GM12878 (cell line): ENCODE measurements around the gene SYNGR3. TPM values are rescaled to one million over a fixed set of nuclear protein-coding genes. Genes with fewer than 3 reads are reported as not detected.
A peak's percentile ranks its signal among the peaks of the same experiment; 100 is the strongest.

Experiments used
- CREM ChIP-seq: IDR thresholded peaks from 2 replicates; pipeline ENCODE4 v1.6.1; 2014; ENCODE audit warnings: antibody characterized with exemption, low read depth
- EP300 ChIP-seq, 2 experiments: fragments of 150-350 bp in 1 of 2; IDR thresholded peaks; 2 replicates each; pipeline ENCODE4 v1.6.1; 2011 to 2012; ENCODE audit warnings: low read depth in 2 of 2, low read length in 2 of 2, borderline replicate concordance in 1 of 2, improper control_type of control experiment in 1 of 2, inconsistent platforms in 1 of 2; ENCODE audit not compliant: control insufficient read depth in 1 of 2
- FOS ChIP-seq: IDR thresholded peaks from 3 replicates; pipeline ENCODE4 v1.6.1; 2011; ENCODE audit warnings: borderline replicate concordance; ENCODE audit not compliant: insufficient read length; ENCODE audit errors: extremely low read depth
- NBN ChIP-seq: fragments of 450-650 bp; IDR thresholded peaks from 2 replicates; pipeline ENCODE4 v1.6.1; 2016
- NFYA ChIP-seq: IDR thresholded peaks from 2 replicates; pipeline ENCODE4 v1.6.1; 2011; ENCODE audit warnings: low read depth, mild to moderate bottlenecking, low read length, improper control_type of control experiment, borderline replicate concordance
- NR2C1 ChIP-seq: fragments of 450-650 bp; IDR thresholded peaks from 2 replicates; pipeline ENCODE4 v1.6.1; 2017; ENCODE audit warnings: antibody characterized with exemption, mild to moderate bottlenecking, moderate library complexity
- NRF1 ChIP-seq: conservative IDR thresholded peaks from 2 replicates; pipeline ENCODE4 v1.6.1; 2011; ENCODE audit warnings: mild to moderate bottlenecking, low read depth, low read length, improper control_type of control experiment
- PAX8 ChIP-seq: fragments of 450-650 bp; IDR thresholded peaks from 2 replicates; pipeline ENCODE4 v1.6.1; 2017; ENCODE audit warnings: mild to moderate bottlenecking, moderate library complexity
- RCOR1 ChIP-seq: conservative IDR thresholded peaks from 2 replicates; pipeline ENCODE4 v1.6.1; 2012; ENCODE audit warnings: low read depth, low read length, improper control_type of control experiment
- SPI1 ChIP-seq: IDR thresholded peaks from 2 replicates; pipeline ENCODE4 v1.6.1; 2011; ENCODE audit warnings: low read depth, mild to moderate bottlenecking, low read length, moderate library complexity, borderline replicate concordance; ENCODE audit not compliant: insufficient read depth
- YBX1 ChIP-seq: fragments of 450-650 bp; IDR thresholded peaks from 2 replicates; pipeline ENCODE4 v1.6.1; 2016; ENCODE audit warnings: antibody characterized with exemption
- YY1 ChIP-seq: IDR thresholded peaks from 2 replicates; pipeline ENCODE4 v1.6.1; 2011; ENCODE audit warnings: low read depth, mild to moderate bottlenecking, low read length
- polyA plus RNA-seq, 11 experiments: library from polyadenylated mRNA; depleted of rRNA in 4 of 11; unstranded in 6 of 11; stranded (reverse) in 5 of 11; fragments of >200 nt; fragmentation: Nextera tagmentation in 4 of 11; fragmentation: Illumina TruSeq in 1 of 11; extraction: Ambion mirVana in 4 of 11; extraction: Trizol in 1 of 11; gene quantifications; 1 replicate in 1 of 11; 2 replicates in 10 of 11; pipeline versions ENCODE4 v1.2.1 to v1.2.3, GENCODE V29; 2011 to 2016; ENCODE audit warnings: inconsistent platforms in 2 of 11, missing spikeins in 2 of 11, low read depth in 1 of 11
- total RNA-seq, 4 experiments: library from RNA; depleted of rRNA in 3 of 4; stranded (reverse); fragments of >200 nt in 3 of 4; fragmentation: Illumina TruSeq in 1 of 4; extraction: Trizol in 1 of 4; gene quantifications; 2 replicates each; pipeline versions ENCODE4 v1.2.1 to v1.2.3, GENCODE V29; 2013 to 2021
- TF ChIP-seq, protein P1 (sequence below): IDR thresholded peaks from 2 replicates; pipeline ENCODE4 v1.6.1; 2012; ENCODE audit warnings: improper control_type of control experiment, low read depth, low read length; ENCODE audit not compliant: insufficient replicate concordance
- TF ChIP-seq, protein P2 (sequence below): IDR thresholded peaks from 2 replicates; pipeline ENCODE4 v1.6.1; 2012; ENCODE audit warnings: low read length, inconsistent platforms
- TF ChIP-seq, protein P3 (sequence below): fragments of 450-650 bp; IDR thresholded peaks from 2 replicates; pipeline ENCODE4 v1.6.1; 2017; ENCODE audit warnings: mild to moderate bottlenecking
- TF ChIP-seq, protein P4 (sequence below): IDR thresholded peaks from 2 replicates; pipeline ENCODE4 v1.6.1; 2011; ENCODE audit warnings: low read depth, low read length, improper control_type of control experiment, borderline replicate concordance
- TF ChIP-seq, protein P5 (sequence below): IDR thresholded peaks from 2 replicates; pipeline ENCODE4 v1.6.1; 2011; ENCODE audit warnings: borderline replicate concordance, low read depth, mild to moderate bottlenecking, moderate library complexity, low read length; ENCODE audit not compliant: insufficient read depth, poor library complexity, severe bottlenecking

Gene SYNGR3
- total and polyA plus RNA-seq, 10 of the 15 experiments (the other 5 are each of a cell fraction or from before 2014, with no cell fraction given): 1.2 to 18.1 (median 6.6) TPM

DNA sequence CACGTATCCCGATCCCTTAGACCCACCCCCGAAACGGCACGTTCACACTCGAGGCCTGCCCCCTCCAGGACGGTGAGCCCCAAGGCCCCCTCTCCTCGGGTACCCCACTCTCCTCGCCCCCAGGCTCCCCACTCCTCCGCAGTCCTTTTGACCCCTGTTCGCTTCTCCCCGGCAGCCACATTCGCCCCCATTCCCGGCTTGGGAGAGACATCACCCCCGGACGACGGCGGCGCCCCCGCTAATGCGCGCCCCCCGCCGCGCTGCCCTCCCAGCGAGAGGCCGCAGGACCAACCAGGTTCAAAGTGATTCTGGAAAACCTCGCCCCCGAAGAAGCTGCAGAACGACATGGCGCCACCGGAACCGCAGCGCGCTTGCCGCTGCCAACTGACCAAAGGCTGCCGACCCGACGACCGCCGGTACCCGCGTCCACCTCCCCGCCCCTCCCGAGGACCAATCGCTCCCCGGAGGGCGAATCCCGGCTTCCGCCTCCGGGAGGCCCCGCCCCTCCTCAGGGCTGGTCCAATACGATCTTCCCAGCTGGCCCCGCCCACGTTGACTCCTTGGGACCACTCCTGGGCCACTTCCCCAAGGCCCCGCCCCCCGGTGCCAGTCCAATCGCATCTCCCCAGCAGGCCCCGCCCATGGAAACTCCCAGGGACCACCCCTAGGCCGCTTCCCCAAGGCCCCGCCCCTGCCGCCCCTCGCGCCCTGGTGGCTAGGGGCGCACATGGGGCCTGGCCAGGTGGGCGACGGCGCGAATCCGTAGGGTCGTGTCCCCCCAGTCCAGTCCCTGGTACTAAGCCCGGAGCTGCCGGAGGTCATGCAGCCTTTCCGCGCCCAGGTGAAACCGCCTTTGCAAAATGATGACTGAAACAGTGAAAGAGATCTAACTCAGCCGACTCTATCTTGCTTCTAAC is 46.7 kb upstream of the SYNGR3 start, which contains the start of gene MSRB1 (continued):
- TF ChIP-seq FOS (no peak), NBN (peak; percentile 24), NR2C1 (no peak), EP300 (IDR thresholded peaks at IDR 0.05; ENCODE audit: borderline replicate concordance in 1 of 2, control insufficient read depth in 1 of 2, low read depth in 2 of 2, low read length in 2 of 2) (no peak), CREM (no peak), RCOR1 (no peak), NFYA (no peak), SPI1 (peak; percentile 37; the same call in 1 of the 2 replicates), YBX1 (no peak), PAX8 (no peak), NRF1 (no peak), YY1 (no peak)
- TF ChIP-seq, protein P1, sequence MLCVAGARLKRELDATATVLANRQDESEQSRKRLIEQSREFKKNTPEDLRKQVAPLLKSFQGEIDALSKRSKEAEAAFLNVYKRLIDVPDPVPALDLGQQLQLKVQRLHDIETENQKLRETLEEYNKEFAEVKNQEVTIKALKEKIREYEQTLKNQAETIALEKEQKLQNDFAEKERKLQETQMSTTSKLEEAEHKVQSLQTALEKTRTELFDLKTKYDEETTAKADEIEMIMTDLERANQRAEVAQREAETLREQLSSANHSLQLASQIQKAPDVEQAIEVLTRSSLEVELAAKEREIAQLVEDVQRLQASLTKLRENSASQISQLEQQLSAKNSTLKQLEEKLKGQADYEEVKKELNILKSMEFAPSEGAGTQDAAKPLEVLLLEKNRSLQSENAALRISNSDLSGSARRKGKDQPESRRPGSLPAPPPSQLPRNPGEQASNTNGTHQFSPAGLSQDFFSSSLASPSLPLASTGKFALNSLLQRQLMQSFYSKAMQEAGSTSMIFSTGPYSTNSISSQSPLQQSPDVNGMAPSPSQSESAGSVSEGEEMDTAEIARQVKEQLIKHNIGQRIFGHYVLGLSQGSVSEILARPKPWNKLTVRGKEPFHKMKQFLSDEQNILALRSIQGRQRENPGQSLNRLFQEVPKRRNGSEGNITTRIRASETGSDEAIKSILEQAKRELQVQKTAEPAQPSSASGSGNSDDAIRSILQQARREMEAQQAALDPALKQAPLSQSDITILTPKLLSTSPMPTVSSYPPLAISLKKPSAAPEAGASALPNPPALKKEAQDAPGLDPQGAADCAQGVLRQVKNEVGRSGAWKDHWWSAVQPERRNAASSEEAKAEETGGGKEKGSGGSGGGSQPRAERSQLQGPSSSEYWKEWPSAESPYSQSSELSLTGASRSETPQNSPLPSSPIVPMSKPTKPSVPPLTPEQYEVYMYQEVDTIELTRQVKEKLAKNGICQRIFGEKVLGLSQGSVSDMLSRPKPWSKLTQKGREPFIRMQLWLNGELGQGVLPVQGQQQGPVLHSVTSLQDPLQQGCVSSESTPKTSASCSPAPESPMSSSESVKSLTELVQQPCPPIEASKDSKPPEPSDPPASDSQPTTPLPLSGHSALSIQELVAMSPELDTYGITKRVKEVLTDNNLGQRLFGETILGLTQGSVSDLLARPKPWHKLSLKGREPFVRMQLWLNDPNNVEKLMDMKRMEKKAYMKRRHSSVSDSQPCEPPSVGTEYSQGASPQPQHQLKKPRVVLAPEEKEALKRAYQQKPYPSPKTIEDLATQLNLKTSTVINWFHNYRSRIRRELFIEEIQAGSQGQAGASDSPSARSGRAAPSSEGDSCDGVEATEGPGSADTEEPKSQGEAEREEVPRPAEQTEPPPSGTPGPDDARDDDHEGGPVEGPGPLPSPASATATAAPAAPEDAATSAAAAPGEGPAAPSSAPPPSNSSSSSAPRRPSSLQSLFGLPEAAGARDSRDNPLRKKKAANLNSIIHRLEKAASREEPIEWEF: no peak
- TF ChIP-seq, protein P2, sequence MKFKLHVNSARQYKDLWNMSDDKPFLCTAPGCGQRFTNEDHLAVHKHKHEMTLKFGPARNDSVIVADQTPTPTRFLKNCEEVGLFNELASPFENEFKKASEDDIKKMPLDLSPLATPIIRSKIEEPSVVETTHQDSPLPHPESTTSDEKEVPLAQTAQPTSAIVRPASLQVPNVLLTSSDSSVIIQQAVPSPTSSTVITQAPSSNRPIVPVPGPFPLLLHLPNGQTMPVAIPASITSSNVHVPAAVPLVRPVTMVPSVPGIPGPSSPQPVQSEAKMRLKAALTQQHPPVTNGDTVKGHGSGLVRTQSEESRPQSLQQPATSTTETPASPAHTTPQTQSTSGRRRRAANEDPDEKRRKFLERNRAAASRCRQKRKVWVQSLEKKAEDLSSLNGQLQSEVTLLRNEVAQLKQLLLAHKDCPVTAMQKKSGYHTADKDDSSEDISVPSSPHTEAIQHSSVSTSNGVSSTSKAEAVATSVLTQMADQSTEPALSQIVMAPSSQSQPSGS: no peak
- TF ChIP-seq, protein P3, sequence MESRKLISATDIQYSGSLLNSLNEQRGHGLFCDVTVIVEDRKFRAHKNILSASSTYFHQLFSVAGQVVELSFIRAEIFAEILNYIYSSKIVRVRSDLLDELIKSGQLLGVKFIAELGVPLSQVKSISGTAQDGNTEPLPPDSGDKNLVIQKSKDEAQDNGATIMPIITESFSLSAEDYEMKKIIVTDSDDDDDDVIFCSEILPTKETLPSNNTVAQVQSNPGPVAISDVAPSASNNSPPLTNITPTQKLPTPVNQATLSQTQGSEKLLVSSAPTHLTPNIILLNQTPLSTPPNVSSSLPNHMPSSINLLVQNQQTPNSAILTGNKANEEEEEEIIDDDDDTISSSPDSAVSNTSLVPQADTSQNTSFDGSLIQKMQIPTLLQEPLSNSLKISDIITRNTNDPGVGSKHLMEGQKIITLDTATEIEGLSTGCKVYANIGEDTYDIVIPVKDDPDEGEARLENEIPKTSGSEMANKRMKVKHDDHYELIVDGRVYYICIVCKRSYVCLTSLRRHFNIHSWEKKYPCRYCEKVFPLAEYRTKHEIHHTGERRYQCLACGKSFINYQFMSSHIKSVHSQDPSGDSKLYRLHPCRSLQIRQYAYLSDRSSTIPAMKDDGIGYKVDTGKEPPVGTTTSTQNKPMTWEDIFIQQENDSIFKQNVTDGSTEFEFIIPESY: no peak
- TF ChIP-seq, protein P4, sequence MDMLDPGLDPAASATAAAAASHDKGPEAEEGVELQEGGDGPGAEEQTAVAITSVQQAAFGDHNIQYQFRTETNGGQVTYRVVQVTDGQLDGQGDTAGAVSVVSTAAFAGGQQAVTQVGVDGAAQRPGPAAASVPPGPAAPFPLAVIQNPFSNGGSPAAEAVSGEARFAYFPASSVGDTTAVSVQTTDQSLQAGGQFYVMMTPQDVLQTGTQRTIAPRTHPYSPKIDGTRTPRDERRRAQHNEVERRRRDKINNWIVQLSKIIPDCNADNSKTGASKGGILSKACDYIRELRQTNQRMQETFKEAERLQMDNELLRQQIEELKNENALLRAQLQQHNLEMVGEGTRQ: no peak
- TF ChIP-seq, protein P5, sequence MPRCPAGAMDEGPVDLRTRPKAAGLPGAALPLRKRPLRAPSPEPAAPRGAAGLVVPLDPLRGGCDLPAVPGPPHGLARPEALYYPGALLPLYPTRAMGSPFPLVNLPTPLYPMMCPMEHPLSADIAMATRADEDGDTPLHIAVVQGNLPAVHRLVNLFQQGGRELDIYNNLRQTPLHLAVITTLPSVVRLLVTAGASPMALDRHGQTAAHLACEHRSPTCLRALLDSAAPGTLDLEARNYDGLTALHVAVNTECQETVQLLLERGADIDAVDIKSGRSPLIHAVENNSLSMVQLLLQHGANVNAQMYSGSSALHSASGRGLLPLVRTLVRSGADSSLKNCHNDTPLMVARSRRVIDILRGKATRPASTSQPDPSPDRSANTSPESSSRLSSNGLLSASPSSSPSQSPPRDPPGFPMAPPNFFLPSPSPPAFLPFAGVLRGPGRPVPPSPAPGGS: no peak
